RPMI8226 (cell line): ENCODE measurements around the gene RHOA.

ENCODE experiments used
- DNase-seq: peaks from one replicate; pipeline ENCODE4 v3.0.0-alpha.2; 2015

Gene RHOA

DNA sequence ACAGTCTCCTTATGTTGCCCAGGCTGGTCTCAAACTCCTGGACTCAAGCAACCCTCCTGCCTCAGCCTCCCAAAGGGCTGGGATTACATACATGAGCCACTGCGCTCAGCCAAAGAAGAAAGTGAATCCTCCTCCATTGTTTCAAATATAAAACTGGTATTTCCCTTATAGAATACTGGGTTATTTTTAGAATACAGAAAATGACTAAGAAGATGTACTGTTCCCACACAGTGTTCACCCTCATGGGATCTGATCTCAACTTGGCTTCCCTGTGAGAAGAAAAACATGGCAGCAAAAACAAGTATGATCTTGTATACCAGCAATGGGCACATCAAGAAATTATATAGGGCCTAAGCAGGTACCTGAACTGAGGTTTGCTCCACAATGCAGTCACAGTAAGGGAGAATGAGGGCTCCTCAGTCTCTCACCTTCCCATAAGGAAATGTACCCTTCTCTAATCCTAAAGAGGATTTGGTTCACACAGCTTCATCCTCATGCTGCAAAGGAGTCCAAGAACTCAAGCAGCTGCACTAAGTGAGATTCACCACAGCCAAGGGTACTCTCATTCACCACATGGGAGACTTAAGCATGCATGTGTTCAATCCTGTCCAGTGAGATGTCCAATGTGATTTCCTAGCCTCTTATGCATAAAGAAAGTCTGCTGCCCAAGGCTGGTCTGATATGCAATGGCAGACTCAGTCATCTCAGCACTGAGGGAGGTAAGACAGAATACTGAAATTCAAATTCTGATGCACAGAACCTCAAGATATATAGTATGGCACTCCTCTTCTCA, 97.7 kb downstream of the RHOA start:
- DNase-seq: no peak

DNA sequence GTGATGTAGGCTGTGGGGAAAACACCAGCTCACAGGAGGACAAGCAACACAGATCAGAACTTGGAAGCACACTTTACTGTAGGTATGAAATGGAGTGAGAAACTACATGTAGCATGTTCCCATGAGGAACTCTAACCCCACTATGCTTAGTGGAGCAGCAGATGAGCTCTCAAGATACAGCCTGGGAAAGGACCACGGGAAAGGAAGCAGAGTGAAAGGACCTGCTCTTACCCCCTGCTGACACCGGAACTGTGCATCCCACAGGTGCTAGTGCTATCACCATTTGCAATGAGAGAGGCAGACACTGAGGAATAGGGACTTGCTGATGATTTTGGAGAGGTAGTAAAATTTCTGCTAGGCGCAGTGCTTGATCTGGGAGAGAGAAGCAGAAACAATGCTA, 100.5 kb downstream of the RHOA start:
- DNase-seq: no peak

DNA sequence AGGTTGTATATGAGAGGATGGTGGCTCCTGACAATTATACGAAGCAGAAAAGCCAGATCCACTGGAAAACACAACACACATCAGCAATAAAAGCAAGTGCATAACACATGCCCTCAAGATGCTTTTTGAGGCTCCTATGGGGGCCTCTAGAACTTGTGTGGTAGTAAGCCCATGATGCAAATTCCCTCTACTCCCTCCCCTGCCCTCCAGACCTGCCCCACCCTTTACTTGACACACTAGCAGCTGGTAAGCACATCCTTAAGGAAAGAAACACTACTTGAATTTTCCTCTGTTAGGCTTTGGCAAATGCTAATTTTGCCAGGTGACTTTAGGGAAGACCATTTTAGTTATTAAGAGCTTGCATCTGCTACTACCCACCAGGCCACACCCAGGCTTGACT, 101.1 kb downstream of the RHOA start:
- DNase-seq: no peak
